B cell (primary cell): ENCODE results near the gene CELSR3. TPM values are rescaled to one million over a fixed set of nuclear protein-coding genes. Genes with fewer than 3 reads are reported as not detected.

Experiments
- ATAC-seq: fragments of 200-7000 bp; cut with Tn5 transposase; one replicate; pipeline ENCODE4 v1.10.0; 2021; ENCODE audit warnings: low read depth, mild to moderate bottlenecking, moderate number of reproducible peaks, moderate library complexity
- CTCF ChIA-PET: fragments of 350-600 bp; sonication (Branson Sonifier 250); formaldehyde crosslinking; loops from one replicate; lab custom pipeline; 2021; ENCODE audit warnings: antibody characterized with exemption, inconsistent platforms; lab: Charles Lee
- POLR2A ChIA-PET: fragments of 350-600 bp; sonication (Branson Sonifier 250); formaldehyde crosslinking; loops from one replicate; lab custom pipeline; 2021; ENCODE audit warnings: antibody characterized with exemption; lab: Charles Lee
- DNase-seq: peaks from one replicate; pipeline ENCODE4 v3.0.0; 2013
- H2AFZ ChIP-seq: 2 replicates; pipeline ENCODE4 v1.6.1; 2012; ENCODE audit warnings: mild to moderate bottlenecking, low read depth, low read length; ENCODE audit not compliant: insufficient read depth, poor library complexity, severe bottlenecking
- H3K27ac ChIP-seq, 2 donors: 1 replicate in 1 of 2; 2 replicates in 1 of 2; pipeline ENCODE4 v1.5.1; 2012 to 2013; ENCODE audit warnings: low read length in 2 of 2, mild to moderate bottlenecking in 2 of 2, moderate library complexity in 1 of 2
- H3K27me3 ChIP-seq, 4 experiments: fragments of 200-600 bp in 1 of 4; sonication (generic) in 1 of 4; replicated peaks in 1 of 4; 1 replicate in 2 of 4; 2 replicates in 2 of 4; pipeline versions ENCODE4 v1.6.1 to v1.7.0; 2013 to 2016; ENCODE audit warnings: low read length in 3 of 4, mild to moderate bottlenecking in 2 of 4, mixed read lengths in 1 of 4, moderate library complexity in 1 of 4; ENCODE audit not compliant: insufficient read depth in 4 of 4, control insufficient read depth in 3 of 4; ENCODE audit errors: control extremely low read depth in 1 of 4
- H3K36me3 ChIP-seq, 2 experiments: replicated peaks in 1 of 2; 1 replicate in 1 of 2; 2 replicates in 1 of 2; pipeline versions ENCODE4 v1.6.1 to v1.7.1; 2013; ENCODE audit warnings: low read length in 1 of 2; ENCODE audit not compliant: insufficient read depth in 2 of 2, control insufficient read depth in 1 of 2; ENCODE audit errors: control extremely low read depth in 1 of 2, extremely low read depth in 1 of 2
- H3K4me1 ChIP-seq, 2 donors: fragments of 200-600 bp in 1 of 2; sonication (generic) in 1 of 2; 1 replicate in 1 of 2; 2 replicates in 1 of 2; pipeline versions ENCODE4 v1.5.1 to v1.6.1; 2013 to 2017; ENCODE audit warnings: low read length in 2 of 2; ENCODE audit not compliant: control insufficient read depth in 2 of 2, insufficient read depth in 2 of 2
- H3K4me2 ChIP-seq: replicated peaks from 2 replicates; pipeline ENCODE3; 2012; ENCODE audit warnings: mild to moderate bottlenecking, low read depth, low read length; ENCODE audit not compliant: poor library complexity, severe bottlenecking
- H3K4me3 ChIP-seq, 5 experiments: fragments of 200-600 bp in 1 of 5; sonication (generic) in 1 of 5; 1 replicate in 3 of 5; 2 replicates in 2 of 5; pipeline versions ENCODE4 v1.5.1 to v1.7.0; 2011 to 2016; ENCODE audit warnings: low read length in 4 of 5, mild to moderate bottlenecking in 4 of 5, low read depth in 2 of 5, control low read depth in 1 of 5, moderate library complexity in 1 of 5; ENCODE audit not compliant: insufficient read depth in 1 of 5; ENCODE audit errors: control extremely low read depth in 1 of 5, extremely low read depth in 1 of 5
- H3K79me2 ChIP-seq: fragments of 200-600 bp; sonication (generic); one replicate; pipeline ENCODE4 v1.6.0; 2016; ENCODE audit warnings: low read length; ENCODE audit not compliant: control insufficient read depth, insufficient read depth
- H3K9ac ChIP-seq: fragments of 200-600 bp; sonication (generic); 2 replicates; pipeline ENCODE4 v1.6.1; 2017; ENCODE audit warnings: mild to moderate bottlenecking, low read length, moderate library complexity
- H3K9me3 ChIP-seq, 3 donors: one replicate each; pipeline versions ENCODE4 v1.6.1 to v1.7.1; 2013; ENCODE audit warnings: low read length in 2 of 3; ENCODE audit not compliant: control insufficient read depth in 2 of 3, insufficient read depth in 1 of 3; ENCODE audit errors: control extremely low read depth in 1 of 3
- H4K20me1 ChIP-seq: 2 replicates; pipeline ENCODE4 v1.6.0; 2012; ENCODE audit warnings: mild to moderate bottlenecking, low read length; ENCODE audit not compliant: insufficient read depth, control insufficient read depth, poor library complexity, severe bottlenecking
- H3K27ac Mint-ChIP-seq: one replicate; pipeline ENCODE4 v1.8.0; 2021; ENCODE audit warnings: mixed read lengths
- H3K27me3 Mint-ChIP-seq: one replicate; pipeline ENCODE4 v1.8.0; 2021; ENCODE audit warnings: mixed read lengths
- H3K4me1 Mint-ChIP-seq: one replicate; pipeline ENCODE4 v1.8.0; 2021; ENCODE audit warnings: mixed read lengths
- H3K4me3 Mint-ChIP-seq: one replicate; pipeline ENCODE4 v1.8.0; 2021; ENCODE audit warnings: mixed read lengths
- H3K9me3 Mint-ChIP-seq: one replicate; pipeline ENCODE4 v1.8.0; 2022; ENCODE audit warnings: mixed read lengths; ENCODE audit not compliant: insufficient read depth
- CTCF ChIP-seq: fragments of 200-600 bp; IDR thresholded peaks from one replicate; pipeline ENCODE4 v1.8.0; 2022; ENCODE audit warnings: antibody characterized with exemption, mild to moderate bottlenecking
- EZH2 ChIP-seq: IDR thresholded peaks from 2 replicates; pipeline ENCODE4 v1.6.1; 2012; ENCODE audit warnings: borderline replicate concordance, low read depth, mild to moderate bottlenecking, moderate library complexity, low read length; ENCODE audit not compliant: insufficient read depth, poor library complexity, severe bottlenecking
- WGBS: methylation state at CpG from one replicate; pipeline ENCODE4 v1.1.5; 2013; ENCODE audit warnings: missing lambda C conversion rate; ENCODE audit not compliant: insufficient coverage; 5-methylcytosine and 5-hydroxymethylcytosine counted together
- intact Hi-C: fragments of 100-400 bp; cut with micrococcal nuclease; formaldehyde crosslinking; loops from one replicate; pipeline ENCODE4 v1.10.0; 2022
- polyA plus RNA-seq: library from polyadenylated mRNA; depleted of rRNA; stranded (reverse); fragments of >200 nt; gene quantifications from 2 replicates; pipeline ENCODE4 v1.2.3, GENCODE V29; 2012
- total RNA-seq, 2 donors: library from RNA; stranded (reverse); fragments of 120-200 nt in 1 of 2; gene quantifications; 1 replicate in 1 of 2; 2 replicates in 1 of 2; pipeline versions ENCODE4 v1.2.3 to v1.2.4, GENCODE V29; 2013 to 2022

CELSR3 gene
- total and polyA plus RNA-seq, 2 donors (not counting 1 experiment from before 2014, with no cell fraction given): 2.4 to 2.5 TPM

- Histone ChIP-seq H3K27me3 (no peaks in the 10 kb centered on the region), H3K36me3 (peaks cover 25 to 72% of the 10 kb centered on the region in 2 experiments), H3K27ac (no peak overlapping the region), H3K9me3 (no peaks in the 10 kb centered on the region), H3K9ac (no peak overlapping the region), H3K4me2 (no peak overlapping the region), H4K20me1 (peaks cover 88% of the 10 kb centered on the region), H3K4me3 (no peak overlapping the region), H3K4me1 (no peaks in the 10 kb centered on the region), H3K79me2 (peaks cover 68% of the 10 kb centered on the region), H2AFZ (no peak overlapping the region)
- no peaks in the 10 kb centered on the region for H3K9me3 Mint-ChIP-seq
- no peak overlapping the region for H3K27ac Mint-ChIP-seq
- no peak for ATAC-seq
- POLR2A ChIA-PET: no interaction called here
- 97% methylated on average over 2 of the region's 5 CpGs for WGBS
- no peak overlapping the region for H3K4me3 Mint-ChIP-seq
- peaks cover 15% of the 10 kb centered on the region for H3K4me1 Mint-ChIP-seq
- CTCF ChIA-PET: interaction anchor here (0.5 to 1.4 kb wide), 2 partner anchors 14 to 686 kb away, joined by 3 to 4 read pairs; no protein-coding TSS in a partner anchor
- no peaks in the 10 kb centered on the region for H3K27me3 Mint-ChIP-seq
- intact Hi-C loops: no loop called here
- TF ChIP-seq EZH2 (no peak), CTCF (no peak)
- DNase-seq: no peak
Measured at GRCh38 chr3:48696156-48696555, 33.5 kb upstream of the CELSR3 start.

GRCh38 chr3:48695393-48695753 lies 32.7 kb upstream of the CELSR3 start:
- peaks cover 60% of the 10 kb centered on the region for H3K79me2 ChIP-seq
- no peak overlapping the region for H3K4me2 ChIP-seq
- no peak overlapping the region for H2AFZ ChIP-seq
- DNase-seq (no peak), ATAC-seq (no peak)
- Mint-ChIP-seq H3K4me1 (peaks cover 15% of the 10 kb centered on the region), H3K27ac (no peak overlapping the region), H3K27me3 (no peaks in the 10 kb centered on the region), H3K9me3 (no peaks in the 10 kb centered on the region), H3K4me3 (no peak overlapping the region)
- WGBS: 99% methylated on average over 7 of the region's 9 CpGs
- no peaks in the 10 kb centered on the region for H3K27me3 ChIP-seq
- ChIA-PET POLR2A (no interaction called here), CTCF (interaction anchor here (1.4 kb wide), 1 partner anchor 15 kb away, joined by 3 read pairs; no protein-coding TSS in a partner anchor)
- intact Hi-C loops: no loop called here
- peaks cover 20 to 71% of the 10 kb centered on the region in 2 experiments for H3K36me3 ChIP-seq
- H3K4me1 ChIP-seq: no peaks in the 10 kb centered on the region
- TF ChIP-seq EZH2 (no peak), CTCF (no peak)
- H4K20me1 ChIP-seq: peaks cover 85% of the 10 kb centered on the region
- no peak overlapping the region for H3K27ac ChIP-seq
- H3K4me3 ChIP-seq: no peak overlapping the region
- H3K9ac ChIP-seq: no peak overlapping the region
- H3K9me3 ChIP-seq: no peaks in the 10 kb centered on the region
